BLaER1 treated with 17β-estradiol and CSF1 and Interleukin-3, amounts not matched to agents 10 nM and 100 nM (cell line): Measurements from ENCODE around the gene TLL1.

ENCODE experiments used
- H3K27ac ChIP-seq, 11 experiments: shearing (Covaris generic); formaldehyde crosslinking; 2 replicates each; pipeline ENCODE4 v1.8.1; 2022
- H3K27me3 ChIP-seq, 11 experiments: shearing (Covaris generic); formaldehyde crosslinking; 2 replicates each; pipeline ENCODE4 v1.8.1; 2022
- H3K36me3 ChIP-seq, 11 experiments: shearing (Covaris generic); formaldehyde crosslinking; 2 replicates each; pipeline ENCODE4 v1.8.1; 2022
- H3K4me1 ChIP-seq, 10 experiments: shearing (Covaris generic); formaldehyde crosslinking; 2 replicates each; pipeline ENCODE4 v1.8.1; 2022
- H3K4me2 ChIP-seq, 11 experiments: shearing (Covaris generic); formaldehyde crosslinking; 2 replicates each; pipeline ENCODE4 v1.8.1; 2022
- H3K4me3 ChIP-seq, 10 experiments: shearing (Covaris generic); formaldehyde crosslinking; 2 replicates each; pipeline ENCODE4 v1.8.1; 2022
- H3K9ac ChIP-seq, 11 experiments: shearing (Covaris generic); formaldehyde crosslinking; 2 replicates each; pipeline ENCODE4 v1.8.1; 2022
- H3K9me3 ChIP-seq, 11 experiments: shearing (Covaris generic); formaldehyde crosslinking; replicated peaks in 1 of 11; 2 replicates each; pipeline ENCODE4 v1.8.1; 2022
- H4K20me1 ChIP-seq, 11 experiments: shearing (Covaris generic); formaldehyde crosslinking; 2 replicates each; pipeline ENCODE4 v1.8.1; 2022
- Cebpa-rat ChIP-seq, 11 experiments: shearing (Covaris generic); IDR thresholded peaks; 2 replicates each; pipeline ENCODE4 v1.8.1; 2022

TLL1 gene

DNA sequence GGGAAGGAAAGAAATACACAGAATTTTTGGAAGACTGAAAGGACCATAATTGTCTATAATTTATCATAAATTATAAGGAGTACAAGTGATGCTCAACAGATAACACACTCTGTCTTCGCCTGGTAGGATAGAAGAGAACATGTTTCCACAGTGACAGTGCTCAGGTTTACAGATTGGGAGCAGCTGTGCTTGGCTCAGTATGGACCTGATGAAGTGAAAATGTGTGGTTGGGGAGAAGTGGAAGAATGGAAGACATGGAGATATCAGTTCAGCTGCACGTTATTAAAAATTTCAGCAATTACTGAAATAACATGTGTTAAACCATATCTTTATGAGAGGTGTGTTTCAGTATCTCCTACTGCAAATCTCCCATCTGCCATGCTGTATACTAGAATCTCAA, 90.6 kb downstream of the TLL1 start:
- no peak for TF ChIP-seq Cebpa-rat (IDR thresholded peaks at IDR 0.05)
- Histone ChIP-seq H3K9ac (no peak overlapping the region), H3K27me3 (no peaks in the 10 kb centered on the region), H3K4me1 (no peaks in the 10 kb centered on the region), H3K4me2 (no peak overlapping the region), H4K20me1 (no peaks in the 10 kb centered on the region), H3K4me3 (no peak overlapping the region), H3K36me3 (no peaks in the 10 kb centered on the region), H3K9me3 (peaks cover 0 to 21% (median 5%) of the 10 kb centered on the region in 11 experiments; a peak in 12 of 22 replicates), H3K27ac (no peak overlapping the region)

- H3K9me3 ChIP-seq: peaks cover 0 to 21% (median 5%) of the 10 kb centered on the region in 11 experiments; a peak in 12 of 22 replicates
- no peak overlapping the region for H3K27ac ChIP-seq
- no peaks in the 10 kb centered on the region for H3K36me3 ChIP-seq
- H4K20me1 ChIP-seq: no peaks in the 10 kb centered on the region
- no peak overlapping the region for H3K4me3 ChIP-seq
- H3K4me2 ChIP-seq: no peak overlapping the region
- H3K9ac ChIP-seq: no peak overlapping the region
- H3K27me3 ChIP-seq: no peaks in the 10 kb centered on the region
- TF ChIP-seq Cebpa-rat (IDR thresholded peaks at IDR 0.05): no peak
- no peaks in the 10 kb centered on the region for H3K4me1 ChIP-seq
These were observed 91.6 kb downstream of the TLL1 start for GRCh38 chr4:165964591-165964990.

DNA sequence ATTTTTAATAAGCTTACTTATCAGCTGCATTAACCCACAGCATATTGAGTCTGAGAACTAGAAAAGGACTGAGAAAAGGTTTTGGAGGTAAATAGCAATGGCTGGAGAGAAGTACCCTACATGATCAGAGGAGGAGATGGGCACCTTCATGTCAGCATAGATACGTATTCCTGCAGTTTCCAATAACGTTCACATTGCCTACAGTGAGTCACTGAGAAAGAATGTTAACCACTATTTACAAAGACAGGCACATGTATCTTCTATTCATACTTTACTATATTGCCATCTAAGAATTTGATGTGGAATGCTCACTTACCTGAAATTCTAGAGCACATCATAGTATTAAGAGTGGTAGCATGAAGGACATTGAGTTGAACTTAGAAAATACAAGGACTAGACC, 92.5 kb downstream of the TLL1 start:
- H4K20me1 ChIP-seq: no peaks in the 10 kb centered on the region
- H3K27me3 ChIP-seq: no peaks in the 10 kb centered on the region
- H3K4me3 ChIP-seq: no peak overlapping the region
- TF ChIP-seq Cebpa-rat (IDR thresholded peaks at IDR 0.05): no peak
- no peaks in the 10 kb centered on the region for H3K36me3 ChIP-seq
- no peak overlapping the region for H3K4me2 ChIP-seq
- H3K9me3 ChIP-seq: peaks cover 0 to 21% (median 5%) of the 10 kb centered on the region in 11 experiments; a peak in 12 of 22 replicates
- H3K27ac ChIP-seq: no peak overlapping the region
- no peaks in the 10 kb centered on the region for H3K4me1 ChIP-seq
- no peak overlapping the region for H3K9ac ChIP-seq

GRCh38 chr4:165966833-165967232, 93.8 kb downstream of the TLL1 start:
- TF ChIP-seq Cebpa-rat (IDR thresholded peaks at IDR 0.05): no peak
- H3K4me3 ChIP-seq: no peak overlapping the region
- peaks cover 0 to 21% (median 5%) of the 10 kb centered on the region in 11 experiments; a peak in 12 of 22 replicates for H3K9me3 ChIP-seq
- H3K36me3 ChIP-seq: no peaks in the 10 kb centered on the region
- no peak overlapping the region for H3K9ac ChIP-seq
- no peak overlapping the region for H3K4me2 ChIP-seq
- no peaks in the 10 kb centered on the region for H3K4me1 ChIP-seq
- no peak overlapping the region for H3K27ac ChIP-seq
- no peaks in the 10 kb centered on the region for H3K27me3 ChIP-seq
- no peaks in the 10 kb centered on the region for H4K20me1 ChIP-seq

- Histone ChIP-seq H3K4me3 (no peak overlapping the region), H3K9ac (no peak overlapping the region), H3K36me3 (no peaks in the 10 kb centered on the region), H3K9me3 (peaks cover 0 to 21% (median 5%) of the 10 kb centered on the region in 11 experiments; a peak in 12 of 22 replicates), H3K4me2 (no peak overlapping the region), H3K27me3 (no peaks in the 10 kb centered on the region), H3K4me1 (no peaks in the 10 kb centered on the region), H4K20me1 (no peaks in the 10 kb centered on the region), H3K27ac (no peak overlapping the region)
- TF ChIP-seq Cebpa-rat (IDR thresholded peaks at IDR 0.05): no peak
These were observed 94.4 kb downstream of the TLL1 start for GRCh38 chr4:165967486-165967885.

- H3K27me3 ChIP-seq: no peaks in the 10 kb centered on the region
- no peak overlapping the region for H3K27ac ChIP-seq
- no peak overlapping the region for H3K4me2 ChIP-seq
- H3K4me1 ChIP-seq: no peaks in the 10 kb centered on the region
- peaks cover 0 to 18% (median 10%) of the 10 kb centered on the region in 11 experiments; a peak in 13 of 22 replicates for H3K9me3 ChIP-seq
- H3K36me3 ChIP-seq: no peaks in the 10 kb centered on the region
- no peak for TF ChIP-seq Cebpa-rat (IDR thresholded peaks at IDR 0.05)
- H3K9ac ChIP-seq: no peak overlapping the region
- H4K20me1 ChIP-seq: no peaks in the 10 kb centered on the region
- no peak overlapping the region for H3K4me3 ChIP-seq
These were observed 97.8 kb downstream of the TLL1 start for GRCh38 chr4:165970703-165971420.

GRCh38 chr4:165971446-165971845, 98.4 kb downstream of the TLL1 start:
- H4K20me1 ChIP-seq: no peaks in the 10 kb centered on the region
- no peak overlapping the region for H3K4me3 ChIP-seq
- peaks cover 0 to 12% (median 6%) of the 10 kb centered on the region in 11 experiments; a peak in 13 of 22 replicates for H3K9me3 ChIP-seq
- H3K9ac ChIP-seq: no peak overlapping the region
- H3K4me2 ChIP-seq: no peak overlapping the region
- H3K36me3 ChIP-seq: no peaks in the 10 kb centered on the region
- H3K27me3 ChIP-seq: no peaks in the 10 kb centered on the region
- no peak for TF ChIP-seq Cebpa-rat (IDR thresholded peaks at IDR 0.05)
- no peaks in the 10 kb centered on the region for H3K4me1 ChIP-seq
- H3K27ac ChIP-seq: no peak overlapping the region

DNA sequence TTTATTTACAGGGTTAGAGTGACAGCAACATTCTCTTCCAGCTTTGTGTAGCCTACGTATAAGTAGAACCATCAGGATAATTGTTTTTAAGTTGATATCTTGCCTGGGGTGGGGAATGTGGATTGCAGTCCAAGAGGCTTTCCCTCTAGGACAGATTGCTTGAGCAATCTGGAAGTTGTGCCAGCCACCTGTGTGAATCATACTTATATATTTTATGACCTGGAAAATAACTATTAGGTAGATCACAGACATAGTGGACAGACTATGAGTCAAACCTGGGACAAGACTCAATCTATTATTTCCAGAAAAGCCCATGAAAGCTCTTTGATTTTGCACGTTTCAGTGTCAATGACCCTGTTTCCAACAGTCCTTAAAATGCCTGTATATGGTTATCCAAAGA, 98.9 kb downstream of the TLL1 start:
- peaks cover 0 to 7% (median 1%) of the 10 kb centered on the region in 11 experiments; a peak in 9 of 22 replicates for H3K9me3 ChIP-seq
- no peak overlapping the region for H3K27ac ChIP-seq
- no peak overlapping the region for H3K9ac ChIP-seq
- no peaks in the 10 kb centered on the region for H3K27me3 ChIP-seq
- no peaks in the 10 kb centered on the region for H4K20me1 ChIP-seq
- no peak for TF ChIP-seq Cebpa-rat (IDR thresholded peaks at IDR 0.05)
- H3K4me3 ChIP-seq: no peak overlapping the region
- H3K36me3 ChIP-seq: no peaks in the 10 kb centered on the region
- H3K4me2 ChIP-seq: no peak overlapping the region
- H3K4me1 ChIP-seq: no peaks in the 10 kb centered on the region

- H3K9ac ChIP-seq: no peak overlapping the region
- H3K4me1 ChIP-seq: no peaks in the 10 kb centered on the region
- H4K20me1 ChIP-seq: no peaks in the 10 kb centered on the region
- no peak overlapping the region for H3K4me3 ChIP-seq
- H3K4me2 ChIP-seq: no peak overlapping the region
- peaks cover 0 to 5% (median 0%) of the 10 kb centered on the region in 11 experiments; a peak in 1 of 22 replicates for H3K9me3 ChIP-seq
- H3K27me3 ChIP-seq: no peaks in the 10 kb centered on the region
- no peak for TF ChIP-seq Cebpa-rat (IDR thresholded peaks at IDR 0.05)
- no peaks in the 10 kb centered on the region for H3K36me3 ChIP-seq
- no peak overlapping the region for H3K27ac ChIP-seq
These were observed 99.7 kb downstream of the TLL1 start for GRCh38 chr4:165972747-165973146.

DNA sequence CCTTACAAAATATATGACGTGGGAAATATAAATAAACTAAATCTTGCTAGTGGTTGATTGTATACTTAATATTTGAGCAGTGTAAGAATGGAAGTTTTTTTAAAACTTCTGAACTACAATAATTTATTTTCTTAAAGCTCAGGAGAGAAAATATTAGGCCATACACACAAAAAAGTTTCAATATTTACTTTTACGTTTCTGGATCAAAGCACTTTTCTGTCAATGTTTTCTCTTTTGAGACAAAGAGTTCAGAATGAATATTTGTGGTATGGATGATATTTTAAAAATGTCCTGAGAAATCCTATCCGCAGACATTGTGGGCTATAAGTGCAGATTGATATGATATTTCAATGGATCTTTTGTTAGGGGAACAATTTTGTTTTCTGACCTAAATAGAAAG, 109.9 kb downstream of the TLL1 start:
- no peak for TF ChIP-seq Cebpa-rat (IDR thresholded peaks at IDR 0.05)
- no peaks in the 10 kb centered on the region for H3K36me3 ChIP-seq
- no peaks in the 10 kb centered on the region for H3K27me3 ChIP-seq
- H3K4me1 ChIP-seq: no peaks in the 10 kb centered on the region
- H3K9ac ChIP-seq: no peak overlapping the region
- H3K9me3 ChIP-seq: no peaks in the 10 kb centered on the region
- H3K4me3 ChIP-seq: no peak overlapping the region
- no peak overlapping the region for H3K4me2 ChIP-seq
- H4K20me1 ChIP-seq: no peaks in the 10 kb centered on the region
- H3K27ac ChIP-seq: no peak overlapping the region
